ENCODE results near the gene PMFBP1. TPM values are rescaled to one million over a fixed set of nuclear protein-coding genes. Genes with fewer than 3 reads are reported as not detected.

The PMFBP1 gene
- total and polyA plus RNA-seq, 4 donors: 0.62 to 1.3 (median 1.0) TPM

DNA sequence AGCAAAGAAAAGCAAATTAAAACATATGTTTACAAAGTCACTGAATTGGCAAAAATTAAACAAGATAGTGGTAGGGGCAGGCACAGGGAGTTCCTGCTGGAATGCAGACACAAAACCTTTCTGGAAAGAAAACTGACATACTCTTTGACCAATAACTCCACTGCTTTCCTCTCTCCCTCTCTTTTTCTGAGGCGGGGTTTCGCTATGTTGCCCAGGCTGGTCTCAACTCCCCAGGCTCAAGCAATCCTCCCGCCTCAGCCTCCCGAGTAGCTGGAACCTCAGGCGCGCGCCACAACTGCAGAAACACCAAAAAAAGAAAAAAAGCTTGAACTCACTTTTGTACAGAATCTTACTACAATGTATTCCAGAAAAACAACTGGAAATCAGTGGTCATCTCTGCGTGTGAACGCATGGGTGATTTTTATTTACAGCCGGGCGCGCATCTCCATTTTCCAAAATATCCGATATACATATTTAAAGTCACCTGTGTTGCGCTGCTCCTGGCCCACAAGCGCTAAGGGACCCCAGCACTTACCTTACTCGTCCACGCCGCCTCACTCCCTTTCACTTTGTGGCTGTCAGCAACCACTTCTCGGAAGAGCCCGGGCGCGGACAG, 79.0 kb downstream of the PMFBP1 start:
- DNase-seq (peak; percentile 19 to 64 (median 56)), ATAC-seq (ENCODE audit: insufficient read depth, low FRiP score) (no peak)
- peak overlapping the region; percentile 84 to 89 for H3K27ac ChIP-seq (ENCODE audit: low read depth in 1 of 2, low read length in 1 of 2)
- peak overlapping the region; percentile 79 for H3K4me3 ChIP-seq
- H3K36me3 ChIP-seq (ENCODE audit: control insufficient read depth in 4 of 4, insufficient read depth in 4 of 4, low read length in 4 of 4): peaks cover 18 to 43% (median 18%) of the 10 kb centered on the region in 4 donors
- no peaks in the 10 kb centered on the region for H3K9me3 ChIP-seq (ENCODE audit: control insufficient read depth in 4 of 4, insufficient read depth in 3 of 4, low read length in 3 of 4)
- peaks cover 0 to 25% (median 6%) of the 10 kb centered on the region in 5 donors for H3K4me1 ChIP-seq (ENCODE audit: control insufficient read depth in 5 of 5, insufficient read depth in 5 of 5, low read length in 5 of 5)
- H3K27me3 ChIP-seq (ENCODE audit: control insufficient read depth in 3 of 3, insufficient read depth in 3 of 3, low read length in 2 of 3): no peaks in the 10 kb centered on the region
- H3K9ac ChIP-seq (ENCODE audit: insufficient read depth in 1 of 2, low read length in 2 of 2): peak overlapping the region; percentile 82 to 91
- TF ChIP-seq, protein P1, sequence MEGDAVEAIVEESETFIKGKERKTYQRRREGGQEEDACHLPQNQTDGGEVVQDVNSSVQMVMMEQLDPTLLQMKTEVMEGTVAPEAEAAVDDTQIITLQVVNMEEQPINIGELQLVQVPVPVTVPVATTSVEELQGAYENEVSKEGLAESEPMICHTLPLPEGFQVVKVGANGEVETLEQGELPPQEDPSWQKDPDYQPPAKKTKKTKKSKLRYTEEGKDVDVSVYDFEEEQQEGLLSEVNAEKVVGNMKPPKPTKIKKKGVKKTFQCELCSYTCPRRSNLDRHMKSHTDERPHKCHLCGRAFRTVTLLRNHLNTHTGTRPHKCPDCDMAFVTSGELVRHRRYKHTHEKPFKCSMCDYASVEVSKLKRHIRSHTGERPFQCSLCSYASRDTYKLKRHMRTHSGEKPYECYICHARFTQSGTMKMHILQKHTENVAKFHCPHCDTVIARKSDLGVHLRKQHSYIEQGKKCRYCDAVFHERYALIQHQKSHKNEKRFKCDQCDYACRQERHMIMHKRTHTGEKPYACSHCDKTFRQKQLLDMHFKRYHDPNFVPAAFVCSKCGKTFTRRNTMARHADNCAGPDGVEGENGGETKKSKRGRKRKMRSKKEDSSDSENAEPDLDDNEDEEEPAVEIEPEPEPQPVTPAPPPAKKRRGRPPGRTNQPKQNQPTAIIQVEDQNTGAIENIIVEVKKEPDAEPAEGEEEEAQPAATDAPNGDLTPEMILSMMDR (IDR thresholded peaks at IDR 0.05; ENCODE audit: control extremely low read depth, extremely low read depth): no peak
- WGBS, 2 donors: 1% methylated on average over 22 of the region's 22 CpGs

- H3K9me3 ChIP-seq (ENCODE audit: control insufficient read depth in 4 of 4, insufficient read depth in 3 of 4, low read length in 3 of 4): no peaks in the 10 kb centered on the region
- peaks cover 0 to 25% (median 6%) of the 10 kb centered on the region in 5 donors for H3K4me1 ChIP-seq (ENCODE audit: control insufficient read depth in 5 of 5, insufficient read depth in 5 of 5, low read length in 5 of 5)
- TF ChIP-seq, protein P1 (IDR thresholded peaks at IDR 0.05; ENCODE audit: control extremely low read depth, extremely low read depth): no peak
- ATAC-seq (ENCODE audit: insufficient read depth, low FRiP score) (no peak), DNase-seq (no peak)
- no peak overlapping the region for H3K9ac ChIP-seq (ENCODE audit: insufficient read depth in 1 of 2, low read length in 2 of 2)
- H3K4me3 ChIP-seq: no peak overlapping the region
- no peaks in the 10 kb centered on the region for H3K27me3 ChIP-seq (ENCODE audit: control insufficient read depth in 3 of 3, insufficient read depth in 3 of 3, low read length in 2 of 3)
- H3K27ac ChIP-seq (ENCODE audit: low read depth in 1 of 2, low read length in 1 of 2): no peak overlapping the region
- WGBS, 2 donors: 78 to 89% methylated on average over 3 of the region's 3 CpGs
- peaks cover 16 to 26% (median 22%) of the 10 kb centered on the region in 4 donors for H3K36me3 ChIP-seq (ENCODE audit: control insufficient read depth in 4 of 4, insufficient read depth in 4 of 4, low read length in 4 of 4)
Observed at GRCh38 chr16:72091217-72091616, 80.7 kb downstream of the PMFBP1 start.

- DNase-seq: no peak
- no peak overlapping the region for H3K4me3 ChIP-seq
- peaks cover 0 to 7% (median 3%) of the 10 kb centered on the region in 4 donors for H3K9me3 ChIP-seq (ENCODE audit: control insufficient read depth in 4 of 4, insufficient read depth in 3 of 4, low read length in 3 of 4)
- 96% methylated on average over 2 of the region's 2 CpGs for WGBS, 2 donors
- TF ChIP-seq, protein P1 (IDR thresholded peaks at IDR 0.05; ENCODE audit: control extremely low read depth, extremely low read depth): no peak
- no peak overlapping the region for H3K9ac ChIP-seq (ENCODE audit: insufficient read depth in 1 of 2, low read length in 2 of 2)
- peak overlapping the region in 1 of 2 donors; percentile 55 for H3K27ac ChIP-seq (ENCODE audit: low read depth in 1 of 2, low read length in 1 of 2)
- no peaks in the 10 kb centered on the region for H3K27me3 ChIP-seq (ENCODE audit: control insufficient read depth in 3 of 3, insufficient read depth in 3 of 3, low read length in 2 of 3)
- H3K36me3 ChIP-seq (ENCODE audit: control insufficient read depth in 4 of 4, insufficient read depth in 4 of 4, low read length in 4 of 4): peaks cover 21 to 31% (median 28%) of the 10 kb centered on the region in 4 donors
- H3K4me1 ChIP-seq (ENCODE audit: control insufficient read depth in 5 of 5, insufficient read depth in 5 of 5, low read length in 5 of 5): no peaks in the 10 kb centered on the region
- ATAC-seq (ENCODE audit: insufficient read depth, low FRiP score): no peak
Observed at GRCh38 chr16:72085002-72085401, 87.0 kb downstream of the PMFBP1 start.
